BJ (cell line): Measurements from ENCODE around the gene RGS7. TPM values are rescaled to one million over a fixed set of nuclear protein-coding genes. Genes with fewer than 3 reads are reported as not detected.

Source experiments
- CTCF ChIA-PET: fragments of 350-600 bp; formaldehyde crosslinking; extraction: SDS; loops from one replicate; lab custom pipeline; 2021; ENCODE audit warnings: antibody characterized with exemption, inconsistent platforms; lab: Yijun Ruan, JAX
- POLR2A ChIA-PET: fragments of 300-600 bp; sonication (Branson Sonifier 250); formaldehyde crosslinking; extraction: SDS; loops from one replicate; lab custom pipeline; 2021; ENCODE audit warnings: antibody characterized with exemption; lab: Charles Lee
- DNase-seq: peaks from one replicate; pipeline ENCODE4 v3.0.0-alpha.2; 2011; ENCODE audit warnings: low read depth
- H3K27me3 ChIP-seq: 2 replicates; pipeline ENCODE4 v1.6.0; 2011; ENCODE audit warnings: low read length; ENCODE audit not compliant: control insufficient read depth, insufficient read depth
- H3K36me3 ChIP-seq: 2 replicates; pipeline ENCODE4 v1.5.1; 2011; ENCODE audit warnings: low read length; ENCODE audit not compliant: control insufficient read depth, insufficient read depth
- H3K4me3 ChIP-seq: 2 replicates; pipeline ENCODE4 v1.5.1; 2011; ENCODE audit warnings: low read depth, mild to moderate bottlenecking, control low read depth, low read length
- CTCF ChIP-seq: IDR thresholded peaks from 2 replicates; pipeline ENCODE4 v1.5.1; 2011; ENCODE audit warnings: low read depth, mild to moderate bottlenecking, control low read depth, inconsistent platforms, low read length, moderate library complexity; ENCODE audit not compliant: insufficient read depth
- polyA plus RNA-seq: library from polyadenylated mRNA; depleted of rRNA; stranded (reverse); fragments of >200 nt; gene quantifications from 2 replicates; pipeline ENCODE4 v1.2.3, GENCODE V29; 2011

The RGS7 gene
- polyA plus RNA-seq, 1 experiment = 0.93 TPM

GRCh38 chr1:241391926-241392710 lies 35.1 kb upstream of the RGS7 start:
- DNase-seq = no peak
- H3K27me3 ChIP-seq = peaks cover 2% of the 10 kb centered on the region; the same call in 1 of the 2 replicates
- no peak overlapping the region for H3K4me3 ChIP-seq
- ChIA-PET POLR2A (no interaction called here), CTCF (interaction anchor here (0.9 kb wide), 1 partner anchor 15 kb away, joined by 3 read pairs; no protein-coding TSS in a partner anchor)
- no peaks in the 10 kb centered on the region for H3K36me3 ChIP-seq
- TF ChIP-seq CTCF = no peak

GRCh38 chr1:241390526-241390925 lies 33.5 kb upstream of the RGS7 start:
- ChIA-PET POLR2A (no interaction called here), CTCF (no interaction called here)
- no peak for DNase-seq
- H3K36me3 ChIP-seq = no peaks in the 10 kb centered on the region
- H3K27me3 ChIP-seq = peaks cover 2% of the 10 kb centered on the region; the same call in 1 of the 2 replicates
- TF ChIP-seq CTCF = no peak
- no peak overlapping the region for H3K4me3 ChIP-seq

- ChIA-PET CTCF (no interaction called here), POLR2A (no interaction called here)
- Histone ChIP-seq H3K36me3 (no peaks in the 10 kb centered on the region), H3K27me3 (peaks cover 2% of the 10 kb centered on the region; the same call in 1 of the 2 replicates), H3K4me3 (no peak overlapping the region)
- TF ChIP-seq CTCF = no peak
- no peak for DNase-seq
Measured at GRCh38 chr1:241389400-241389799, 32.4 kb upstream of the RGS7 start.

- no peak for DNase-seq
- H3K36me3 ChIP-seq = no peaks in the 10 kb centered on the region
- ChIA-PET CTCF (interaction anchor here (1.1 kb wide), 1 partner anchor 10 kb away, joined by 3 read pairs; no protein-coding TSS in a partner anchor), POLR2A (no interaction called here)
- H3K27me3 ChIP-seq = peaks cover 2% of the 10 kb centered on the region; the same call in 1 of the 2 replicates
- TF ChIP-seq CTCF = no peak
- H3K4me3 ChIP-seq = no peak overlapping the region
Measured at GRCh38 chr1:241387216-241387615, 30.2 kb upstream of the RGS7 start.

GRCh38 chr1:241376701-241377100 lies 19.7 kb upstream of the RGS7 start:
- CTCF ChIA-PET = interaction anchor here (0.9 to 1.5 kb wide), 2 partner anchors 11 to 16 kb away, joined by 3 read pairs; no protein-coding TSS in a partner anchor
- no peaks in the 10 kb centered on the region for H3K36me3 ChIP-seq
- POLR2A ChIA-PET = no interaction called here
- no peak for DNase-seq
- H3K27me3 ChIP-seq = no peaks in the 10 kb centered on the region
- TF ChIP-seq CTCF = no peak
- no peak overlapping the region for H3K4me3 ChIP-seq
